ENCODE data around the gene MB. TPM values are rescaled to one million over a fixed set of nuclear protein-coding genes. Genes with fewer than 3 reads are reported as not detected.
"Not testable (repeated sequence)": the region's sequence is repeated elsewhere in the genome, so short reads cannot be mapped to it uniquely, and the experiment has no call there.

MB gene
- total RNA-seq, result 10 to 100 TPM in 1 of 9 donors, 1 to 10 TPM in 6, under 1 TPM in 2; 0.39 to 32.8 (median 1.8) TPM
- polyA plus RNA-seq, result 1 to 10 TPM in 2 of 3 donors, under 1 TPM in 1; 0.35 to 5.9 (median 2.5) TPM
- long read RNA-seq, donor 1, result 0 reads
- long read RNA-seq, donor 2, partial matches to known transcripts, result 0 of 1 reads
- long read RNA-seq, donor 2, other reads (novel, unspliced or antisense), result 0 of 1 reads
- long read RNA-seq, donor 3, result 0 reads
- long read RNA-seq, donor 4, partial matches to known transcripts, result 0 of 3 reads
- long read RNA-seq, donor 4, other reads (novel, unspliced or antisense), result 1 of 3 reads
- long read RNA-seq, donor 5, partial matches to known transcripts, result 0 of 1 reads
- long read RNA-seq, donor 5, other reads (novel, unspliced or antisense), result 0 of 1 reads
- long read RNA-seq, donor 6, partial matches to known transcripts, result 0 of 2 reads
- long read RNA-seq, donor 6, other reads (novel, unspliced or antisense), result 1 of 2 reads
- long read RNA-seq, donor 7, partial matches to known transcripts, result 0 of 4 reads
- long read RNA-seq, donor 7, other reads (novel, unspliced or antisense), result 0 of 4 reads
- long read RNA-seq, donor 8, result 0 reads
- long read RNA-seq, donor 9, partial matches to known transcripts, result 0 of 1 reads
- long read RNA-seq, donor 9, other reads (novel, unspliced or antisense), result 0 of 1 reads
- long read RNA-seq, donor 10, partial matches to known transcripts, result 0 of 1 reads
- long read RNA-seq, donor 10, other reads (novel, unspliced or antisense), result 0 of 1 reads

- TF ChIP-seq CTCF (IDR thresholded peaks at IDR 0.05), result no peak
- TF ChIP-seq POLR2A (IDR thresholded peaks at IDR 0.05), result no peak
- WGBS, 4 donors, result 79 to 88% (median 86%) methylated on average over 11 to 16 of the region's 16 CpGs
- H3K27me3 ChIP-seq, result no peaks in the 10 kb centered on the region
- H3K9me3 ChIP-seq (replicated peaks in 1 of 3), result no peaks in the 10 kb centered on the region
- H3K36me3 ChIP-seq (replicated peaks in 1 of 2), result no peaks in the 10 kb centered on the region
- H3K4me1 ChIP-seq (replicated peaks in 1 of 2), result peaks cover 0 to 3% of the 10 kb centered on the region in 2 donors
- no peak for DNase-seq
- H3K4me3 ChIP-seq, result no peak within 1 kb of the TSS
- intact Hi-C loops (cut with DNase I), result no loop called here
- H3K27ac ChIP-seq, result no peak within 1 kb of the TSS
These were observed at the start of gene MB for GRCh38 chr22:35617137-35617755. MB (minus strand) TSS chr22:35617329; CDS start chr22:35617257, 72 bp downstream.

GRCh38 chr22:35666699-35667098 is 49.6 kb upstream of the MB start:
- H3K36me3 ChIP-seq (replicated peaks in 1 of 2); DNase-seq; H3K27ac ChIP-seq; intact Hi-C loops (cut with DNase I); H3K4me3 ChIP-seq; H3K27me3 ChIP-seq: not testable (repeated sequence)
- WGBS, 4 donors, result 88 to 96% (median 91%) methylated on average over 1 of the region's 1 CpG
- Histone ChIP-seq H3K4me1 (replicated peaks in 1 of 2) (peaks cover 25 to 33% of the 10 kb centered on the region in 2 donors), H3K9me3 (replicated peaks in 1 of 3) (peaks cover 0 to 13% (median 6%) of the 10 kb centered on the region in 3 donors)

GRCh38 chr22:35664955-35665587 is 47.9 kb upstream of the MB start:
- Histone ChIP-seq H3K36me3 (replicated peaks in 1 of 2) (peaks cover 0 to 5% of the 10 kb centered on the region in 2 donors), H3K4me1 (replicated peaks in 1 of 2) (peaks cover 31 to 48% of the 10 kb centered on the region in 2 donors), H3K27ac (no peak overlapping the region), H3K27me3 (no peaks in the 10 kb centered on the region), H3K4me3 (no peak overlapping the region), H3K9me3 (replicated peaks in 1 of 3) (peaks cover 0 to 13% (median 6%) of the 10 kb centered on the region in 3 donors)
- intact Hi-C loops (cut with DNase I), result no loop called here
- TF ChIP-seq POLR2A (IDR thresholded peaks at IDR 0.05), result no peak
- TF ChIP-seq CTCF (IDR thresholded peaks at IDR 0.05), result no peak
- WGBS, 4 donors, result 90 to 96% (median 91%) methylated on average over 5 of the region's 5 CpGs
- no peak for DNase-seq

- intact Hi-C loops (cut with DNase I), result no loop called here
- WGBS, 4 donors, result 17 to 26% (median 22%) methylated on average over 3 of the region's 3 CpGs
- no peak for DNase-seq
- peaks cover 26 to 48% of the 10 kb centered on the region in 2 donors for H3K4me1 ChIP-seq (replicated peaks in 1 of 2)
- H3K27me3 ChIP-seq, result no peaks in the 10 kb centered on the region
- no peak for TF ChIP-seq POLR2A (IDR thresholded peaks at IDR 0.05)
- no peak for TF ChIP-seq CTCF (IDR thresholded peaks at IDR 0.05)
- peaks cover 0 to 13% (median 6%) of the 10 kb centered on the region in 3 donors for H3K9me3 ChIP-seq (replicated peaks in 1 of 3)
- H3K27ac ChIP-seq, result peak overlapping the region; percentile 34 to 73 (median 53)
- H3K4me3 ChIP-seq, result peak overlapping the region in 2 of 4 donors; percentile 4 to 25
- H3K36me3 ChIP-seq (replicated peaks in 1 of 2), result peaks cover 0 to 22% of the 10 kb centered on the region in 2 donors
These were observed 46.2 kb upstream of the MB start for GRCh38 chr22:35663371-35663770.
